ENCODE data around the gene OCRL.
A peak's percentile ranks its signal among the peaks of the same experiment; 100 is the strongest.
"Not testable (repeated sequence)": the region's sequence is repeated elsewhere in the genome, so short reads cannot be mapped to it uniquely, and the experiment has no call there.

OCRL gene

DNA sequence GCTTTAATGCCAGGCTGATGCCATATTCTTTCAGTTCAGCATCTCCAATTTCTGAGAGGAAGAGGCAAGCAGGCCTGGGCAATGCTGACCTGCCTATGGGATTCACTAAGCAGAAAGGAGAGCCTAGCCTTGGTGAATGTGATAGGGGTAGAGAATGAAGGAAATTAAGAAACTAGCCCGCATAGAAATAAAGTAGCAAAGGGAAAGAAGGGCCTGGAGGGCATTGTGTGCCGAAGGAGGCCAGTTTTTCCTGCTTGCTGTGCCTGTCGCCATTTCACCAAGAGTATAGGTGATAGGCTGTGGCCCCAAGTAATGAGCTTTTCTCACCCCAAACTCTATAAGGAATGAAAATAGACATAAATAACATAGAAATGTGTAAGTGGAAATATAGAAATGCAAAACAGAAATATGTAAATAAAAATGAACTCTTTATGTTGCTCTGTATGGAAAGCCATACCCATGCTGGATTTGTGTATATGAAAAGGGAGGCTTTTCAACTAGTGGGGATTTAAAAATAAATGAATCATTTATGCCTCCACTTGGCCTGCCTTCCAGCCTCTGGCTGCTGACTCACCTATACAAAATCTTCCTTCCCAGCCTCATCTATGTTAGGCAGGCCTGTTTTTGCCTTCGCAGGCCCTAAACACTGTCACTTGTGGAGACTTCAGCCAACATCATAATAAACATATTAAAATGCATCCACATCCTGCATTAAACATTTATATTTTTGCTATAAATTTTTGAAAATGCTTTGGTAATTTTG lies 5.1 kb upstream of the OCRL start:
- no peak for DNase-seq (ENCODE audit: low read depth)

DNA sequence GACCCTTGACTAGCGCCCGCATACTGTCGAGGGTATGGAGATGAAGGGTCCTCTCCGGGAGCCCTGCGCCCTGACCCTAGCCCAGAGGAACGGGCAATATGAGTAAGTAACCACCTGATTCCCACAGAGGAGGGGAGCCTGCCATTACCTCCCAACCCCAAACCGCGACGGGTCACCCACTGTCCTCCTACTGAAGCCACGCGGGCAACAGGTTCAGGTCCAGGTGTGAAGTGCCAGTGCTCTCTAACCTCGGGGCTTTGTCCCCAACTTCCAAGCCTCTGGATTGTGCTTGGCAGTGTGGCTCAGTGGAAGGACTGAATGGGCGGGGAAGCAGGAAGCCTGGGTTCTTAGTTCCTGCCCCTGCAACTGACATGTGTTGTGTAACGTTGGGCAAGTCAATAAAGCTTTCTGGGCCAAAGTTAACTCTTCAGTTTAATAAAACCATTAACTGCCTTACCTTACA lies 694 bp downstream of the OCRL start:
- DNase-seq (ENCODE audit: low read depth), result no peak

DNA sequence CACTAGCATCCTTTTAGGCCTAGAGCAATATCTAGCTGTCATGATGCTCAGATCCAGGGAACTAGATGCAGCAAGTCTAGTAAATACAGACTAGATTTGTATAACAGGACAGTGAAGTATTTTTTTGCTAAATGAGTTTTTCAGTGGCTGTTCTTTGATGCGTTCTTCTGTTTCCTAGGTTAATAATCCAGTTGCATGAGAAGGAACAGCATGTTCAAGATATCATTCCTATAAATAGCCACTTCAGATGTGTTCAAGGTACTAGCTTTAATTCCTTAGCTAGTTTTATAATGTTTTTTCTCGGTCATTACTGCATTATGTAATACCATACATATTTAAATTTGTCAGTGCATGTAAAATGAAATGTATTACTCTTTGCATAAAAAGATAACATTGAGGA lies 4.7 kb downstream of the OCRL start:
- no peak for DNase-seq (ENCODE audit: low read depth)

DNA sequence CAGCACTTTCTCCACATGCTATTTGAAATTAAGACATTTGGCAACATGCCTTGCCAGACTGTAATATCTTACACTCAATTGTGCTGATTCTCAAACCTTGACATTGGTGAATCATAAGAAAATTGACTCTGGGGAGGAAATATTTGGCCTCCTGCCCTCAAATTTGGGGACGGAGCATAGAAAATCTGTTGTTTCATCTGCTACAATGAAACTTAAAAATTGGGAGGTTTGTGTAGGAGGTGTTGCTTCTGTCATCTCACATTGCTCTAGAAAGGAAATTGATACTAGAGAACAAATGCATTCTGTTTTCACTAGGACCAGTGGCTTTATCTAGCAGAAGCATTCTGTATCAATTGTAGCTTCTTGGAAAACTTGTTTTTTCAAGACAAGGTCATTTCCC lies 5.3 kb downstream of the OCRL start:
- no peak for DNase-seq (ENCODE audit: low read depth)

DNA sequence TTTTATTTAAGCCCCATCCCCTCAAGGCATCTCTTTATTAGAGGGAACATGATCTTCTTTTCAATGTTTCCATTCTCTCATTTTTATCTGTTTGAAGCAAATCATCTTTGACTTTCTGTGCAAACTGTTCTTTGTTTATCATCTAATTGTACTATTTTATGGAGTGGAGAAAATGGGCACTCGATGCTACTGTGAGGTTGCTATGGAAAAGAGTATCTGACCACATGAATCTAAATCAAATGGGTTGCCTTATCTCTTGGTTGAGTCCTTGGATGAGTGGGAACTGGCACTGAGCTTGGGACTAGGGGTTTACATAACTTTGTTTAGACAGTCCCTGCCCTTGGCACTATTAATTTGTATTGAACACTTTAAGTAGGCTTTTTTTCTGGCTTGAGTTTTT lies 9.1 kb downstream of the OCRL start:
- DNase-seq (ENCODE audit: low read depth), result no peak

DNA sequence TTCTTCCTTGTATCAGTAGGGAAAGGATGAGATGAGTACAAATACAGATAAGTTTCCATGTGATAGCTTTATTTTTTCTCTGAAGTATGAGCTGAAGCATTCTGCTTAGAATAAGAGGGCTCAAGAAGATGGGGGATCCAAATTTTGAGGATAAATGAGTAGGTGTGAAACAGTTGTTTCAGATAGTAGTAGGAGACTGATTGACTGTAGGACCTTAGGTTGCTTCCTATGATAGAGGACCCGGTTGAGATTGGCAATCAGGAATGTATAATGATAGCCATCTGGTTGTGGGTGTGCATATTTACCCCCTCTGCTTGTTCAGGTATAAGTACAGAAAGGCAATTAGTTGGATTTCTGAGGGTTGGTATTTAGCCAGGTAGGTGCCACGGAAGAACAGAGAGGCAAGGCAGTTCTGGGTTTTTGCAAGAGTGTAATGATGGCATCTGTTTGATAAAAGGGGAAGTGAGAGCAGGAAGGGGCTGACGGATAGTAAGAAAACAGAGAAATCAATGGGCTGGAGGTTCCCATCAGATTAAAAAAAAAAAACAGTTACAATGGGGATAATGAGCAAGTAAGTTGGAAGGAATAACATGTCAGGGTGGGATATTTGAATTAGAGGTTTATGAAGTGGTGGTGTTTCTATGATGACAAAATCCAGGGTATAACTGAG lies 13.7 kb downstream of the OCRL start:
- no peak for DNase-seq (ENCODE audit: low read depth)

DNA sequence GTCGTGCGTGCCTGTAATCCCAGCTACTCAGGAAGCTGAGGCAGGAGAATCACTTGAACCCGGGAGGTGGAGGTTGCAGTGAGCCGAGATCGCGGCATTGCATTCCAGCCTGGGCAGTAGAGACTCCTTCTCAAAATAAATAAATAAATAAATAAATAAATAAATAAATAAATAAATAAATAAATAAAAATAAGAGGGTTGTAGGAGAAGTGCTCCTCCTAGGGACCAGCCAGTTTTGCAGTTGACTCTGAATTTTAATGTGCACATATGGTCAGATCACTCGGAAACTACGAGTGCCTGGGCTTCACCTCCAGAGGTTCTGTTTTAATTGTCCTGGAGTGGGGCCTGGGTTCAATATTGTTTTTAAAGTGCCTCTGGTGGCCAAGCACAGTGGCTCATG lies 14.8 kb downstream of the OCRL start:
- DNase-seq (ENCODE audit: low read depth), result not testable (repeated sequence)

DNA sequence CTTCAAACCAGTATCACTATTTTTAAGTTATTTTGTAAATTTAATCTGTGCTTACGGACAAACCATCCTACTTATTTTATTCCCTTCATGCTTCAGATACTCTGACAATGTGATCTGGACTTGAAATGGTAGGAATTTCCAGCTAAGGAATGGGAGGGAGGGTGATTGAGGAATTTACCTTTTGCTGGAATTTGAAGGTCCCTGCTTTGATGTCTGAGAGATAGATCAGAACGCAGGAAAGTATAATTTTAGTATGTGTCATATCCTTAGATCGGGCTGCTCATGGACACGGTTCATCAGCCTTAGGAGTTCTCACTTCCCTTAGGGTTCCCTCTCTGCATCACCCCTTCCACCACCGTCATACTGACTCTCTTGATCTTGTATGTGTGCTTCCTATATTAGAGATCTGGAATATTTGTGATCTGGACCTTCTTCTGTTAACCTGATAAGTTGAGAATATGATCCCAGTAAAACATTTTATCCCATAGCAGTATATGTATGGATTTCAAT lies 16.8 kb downstream of the OCRL start:
- no peak for DNase-seq (ENCODE audit: low read depth)

DNA sequence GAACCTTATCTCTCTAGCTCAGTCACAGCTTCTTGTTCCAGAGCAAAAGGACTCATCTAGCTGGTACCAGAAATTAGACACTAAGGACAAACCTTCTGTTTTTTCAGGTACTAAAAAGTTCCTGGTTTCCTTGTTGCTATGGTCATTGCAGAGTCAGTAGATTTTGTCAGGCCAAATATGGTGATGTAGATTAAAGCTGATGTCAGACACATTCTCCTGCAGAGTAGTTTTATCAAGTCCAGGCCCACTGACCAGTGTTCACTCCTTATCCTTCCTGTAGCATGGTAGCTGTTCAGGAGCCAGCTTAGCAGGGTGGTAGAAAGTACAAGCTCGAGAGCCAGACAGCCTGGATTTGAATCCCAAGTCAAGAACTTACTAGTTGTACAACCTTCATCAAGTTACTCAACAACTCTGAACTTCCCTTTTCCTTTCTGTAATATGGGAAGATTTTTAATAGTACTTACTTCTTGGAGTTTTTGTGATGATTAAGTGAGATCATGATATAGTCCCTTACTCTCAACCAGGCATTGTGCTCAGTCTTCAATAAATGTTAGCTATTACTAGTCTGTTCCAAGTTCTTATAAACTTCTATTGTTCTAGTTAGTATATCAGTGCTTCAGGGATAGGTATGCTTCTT lies 17.9 kb downstream of the OCRL start:
- DNase-seq (ENCODE audit: low read depth), result no peak

DNA sequence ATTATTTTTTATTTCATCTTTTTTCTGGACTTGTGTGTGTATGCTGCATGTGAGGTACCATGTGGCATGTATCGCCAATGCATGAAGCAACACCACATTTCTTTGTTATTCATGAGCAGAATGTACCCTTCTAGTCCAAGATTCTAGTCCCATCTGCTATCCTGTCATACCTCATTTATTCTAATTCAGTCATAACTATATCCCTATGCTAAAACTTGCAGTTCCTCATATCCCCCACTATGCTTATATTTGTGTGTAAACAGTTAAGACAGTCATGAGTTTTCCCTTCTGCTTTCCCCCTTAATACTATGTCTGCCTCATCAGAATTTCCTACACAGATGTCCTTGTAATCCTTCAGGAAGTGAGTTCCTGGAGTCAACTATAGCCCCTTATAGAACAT lies 19.7 kb downstream of the OCRL start:
- no peak for DNase-seq (ENCODE audit: low read depth)

DNA sequence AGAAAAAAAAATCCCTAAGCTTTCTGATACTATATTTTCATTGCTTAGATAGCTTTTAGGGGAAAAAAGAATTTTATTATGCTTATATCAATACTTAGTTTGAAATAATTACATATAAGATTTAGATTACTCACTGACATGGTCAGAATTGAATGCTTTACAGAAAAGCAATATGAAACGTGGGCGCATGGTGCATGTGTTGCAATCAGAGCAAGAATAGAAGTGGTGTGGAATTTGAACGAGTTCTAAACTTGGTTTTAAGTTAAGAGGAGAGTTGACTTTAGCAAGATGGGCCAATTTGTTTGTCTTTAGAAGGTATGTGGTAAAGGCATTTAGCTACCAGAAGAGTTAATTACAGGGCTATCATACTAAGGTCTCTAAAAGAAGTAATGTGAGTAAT lies 21.4 kb downstream of the OCRL start:
- DNase-seq (ENCODE audit: low read depth), result no peak

DNA sequence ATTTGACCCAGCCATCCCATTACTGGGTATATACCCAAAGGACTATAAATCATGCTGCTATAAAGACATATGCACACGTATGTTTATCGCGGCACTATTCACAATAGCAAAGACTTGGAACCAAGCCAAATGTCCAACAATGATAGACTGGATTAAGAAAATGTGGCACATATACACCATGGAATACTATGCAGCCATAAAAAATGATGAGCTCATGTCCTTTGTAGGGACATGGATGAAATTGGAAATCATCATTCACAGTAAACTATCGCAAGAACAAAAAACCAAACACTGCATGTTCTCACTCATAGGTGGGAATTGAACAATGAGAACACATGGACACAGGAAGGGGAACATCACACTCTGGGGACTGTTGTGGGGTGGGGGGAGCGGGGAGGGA lies 24.3 kb downstream of the OCRL start:
- DNase-seq (ENCODE audit: low read depth), result not testable (repeated sequence)

DNA sequence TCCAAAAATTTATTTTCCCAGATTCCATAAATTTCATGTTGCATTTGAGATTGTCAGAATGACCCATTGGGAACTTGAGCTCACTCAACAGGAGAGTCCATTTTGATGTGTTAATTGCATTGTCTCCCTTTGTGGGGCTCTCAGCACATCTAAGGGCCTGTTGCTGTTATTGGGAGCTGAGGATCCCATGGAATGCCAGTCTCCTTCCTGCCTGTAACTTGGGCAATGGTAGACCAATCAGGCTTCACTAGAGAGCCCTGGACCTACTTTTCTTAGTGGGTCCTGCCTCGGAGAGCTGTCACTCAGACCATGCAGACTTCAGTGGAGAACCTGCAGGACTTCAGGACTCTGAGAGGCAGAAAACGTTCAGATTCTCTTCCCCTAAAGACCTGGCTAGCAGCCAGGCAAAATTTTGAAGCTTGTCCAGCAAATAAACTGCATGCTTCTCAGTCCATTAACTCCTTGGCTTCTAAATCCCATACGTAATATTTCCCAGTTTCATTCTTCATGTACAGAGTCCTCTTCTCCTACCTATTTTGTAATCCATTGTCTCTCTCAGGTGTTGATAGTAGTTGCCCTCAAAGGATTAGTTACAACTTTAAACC lies 25.1 kb downstream of the OCRL start:
- no peak for DNase-seq (ENCODE audit: low read depth)

DNA sequence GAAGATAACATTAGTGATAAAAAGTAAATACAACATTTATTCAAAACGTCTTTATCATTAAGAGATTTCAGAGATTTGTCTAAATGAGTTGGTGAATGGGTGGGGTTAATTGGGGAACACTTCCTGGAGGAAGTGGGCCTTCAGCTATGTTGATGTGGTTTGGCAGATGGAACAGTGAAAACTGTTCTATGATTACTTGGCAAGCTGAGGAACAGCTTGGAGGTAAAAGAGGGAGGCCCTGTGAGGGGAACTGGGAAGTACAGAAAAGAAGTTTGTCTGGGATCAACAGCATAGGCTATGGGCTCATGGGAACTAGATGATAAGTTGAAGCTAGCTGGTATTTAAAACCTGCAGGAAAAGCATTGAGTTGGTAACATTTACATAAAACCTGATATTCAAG lies 26.0 kb downstream of the OCRL start:
- no peak for DNase-seq (ENCODE audit: low read depth)

DNA sequence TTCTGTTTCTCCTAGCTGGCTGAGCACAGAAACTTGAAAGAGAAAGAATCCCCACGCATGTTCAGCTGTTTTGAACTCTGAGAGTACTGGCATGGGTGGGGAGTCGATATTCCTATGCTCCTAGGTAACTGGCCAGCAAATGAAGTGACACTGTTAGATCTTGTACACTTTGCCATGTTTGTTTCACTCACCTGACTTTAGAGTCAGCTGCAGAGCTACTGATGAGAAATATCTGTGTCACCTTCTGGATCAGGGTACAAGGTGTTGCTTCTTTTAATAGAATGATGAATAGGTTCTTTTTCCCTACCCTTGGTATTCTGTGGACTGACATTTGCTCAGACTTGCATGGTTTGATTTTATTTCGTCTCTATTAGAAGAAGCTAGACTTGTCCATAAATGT lies 28.3 kb downstream of the OCRL start:
- no peak for DNase-seq (ENCODE audit: low read depth)

DNA sequence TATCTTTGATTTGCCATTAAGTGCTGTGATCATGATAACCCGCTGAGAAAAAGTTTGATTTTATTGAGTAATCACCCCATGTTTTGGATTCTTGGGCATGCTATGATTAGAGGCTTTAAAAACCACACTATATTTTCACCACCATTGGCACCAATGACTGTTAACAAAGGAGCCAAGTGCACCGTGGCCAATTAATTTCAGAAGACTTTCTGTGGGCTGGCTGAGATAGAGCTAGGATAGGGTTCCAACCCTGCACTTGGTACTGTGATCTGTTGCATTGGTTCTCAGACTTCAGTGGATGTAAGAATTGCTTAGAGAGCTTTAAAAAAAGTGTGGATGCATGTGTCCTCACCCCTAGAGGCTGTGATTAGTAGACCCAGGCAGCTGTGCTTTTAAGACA lies 32.4 kb downstream of the OCRL start:
- DNase-seq (ENCODE audit: low read depth), result no peak

DNA sequence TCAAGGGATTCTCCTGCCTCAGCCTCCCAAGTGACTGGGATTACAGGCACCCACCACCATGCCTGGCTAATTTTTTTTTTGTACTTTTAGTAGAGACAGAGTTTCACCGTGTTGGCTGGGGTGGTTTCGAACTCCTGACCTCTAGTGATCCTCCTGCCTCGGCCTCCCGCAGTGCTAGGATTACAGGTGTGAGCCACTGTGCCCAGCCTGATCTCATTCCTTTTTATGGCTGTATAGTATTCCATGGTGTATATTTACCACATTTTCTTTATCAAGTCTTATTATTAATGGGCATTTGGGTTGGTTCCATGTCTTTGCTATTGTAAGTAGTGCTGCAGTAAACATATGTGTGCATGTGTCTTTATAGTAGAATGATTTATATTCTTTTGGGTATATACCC lies 33.6 kb downstream of the OCRL start:
- not testable (repeated sequence) for DNase-seq (ENCODE audit: low read depth)

DNA sequence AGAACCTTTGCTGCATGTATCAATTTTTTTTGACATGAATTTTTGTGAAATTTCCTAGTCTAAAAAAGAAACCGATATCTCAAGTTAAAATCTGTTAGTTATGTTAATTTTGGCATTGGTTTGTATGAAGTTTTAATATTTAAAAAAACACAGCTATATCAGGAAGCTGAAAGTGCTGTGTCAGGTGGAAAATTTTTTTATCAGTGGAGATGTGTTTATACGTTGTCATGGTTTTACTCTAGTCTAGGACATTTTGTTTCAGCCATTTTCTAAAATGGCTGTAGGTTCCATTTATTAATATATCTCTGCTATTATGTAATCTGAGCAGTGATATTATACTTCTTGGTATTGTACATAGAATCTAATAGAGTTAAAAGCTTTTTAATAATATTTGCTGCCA lies 34.2 kb downstream of the OCRL start:
- DNase-seq (ENCODE audit: low read depth), result no peak

DNA sequence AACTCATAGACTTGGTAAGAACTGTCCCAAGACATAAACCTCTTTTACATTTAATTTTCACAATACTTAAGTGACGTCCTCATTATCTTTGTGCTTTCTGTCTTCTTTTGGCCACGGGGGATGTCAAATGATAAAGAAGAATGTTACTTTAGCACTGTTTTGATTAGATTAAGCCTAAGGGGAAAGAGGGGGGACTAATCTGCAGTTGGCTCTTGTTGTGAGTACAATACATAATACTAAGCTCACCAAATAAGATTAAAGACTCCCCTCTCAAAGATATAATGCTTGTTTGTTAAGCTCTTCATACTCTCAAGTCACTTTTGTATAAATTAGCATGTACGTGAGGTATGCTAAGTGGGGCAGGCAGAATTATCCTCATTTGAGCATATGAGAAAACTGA lies 36.5 kb downstream of the OCRL start:
- no peak for DNase-seq (ENCODE audit: low read depth)

DNA sequence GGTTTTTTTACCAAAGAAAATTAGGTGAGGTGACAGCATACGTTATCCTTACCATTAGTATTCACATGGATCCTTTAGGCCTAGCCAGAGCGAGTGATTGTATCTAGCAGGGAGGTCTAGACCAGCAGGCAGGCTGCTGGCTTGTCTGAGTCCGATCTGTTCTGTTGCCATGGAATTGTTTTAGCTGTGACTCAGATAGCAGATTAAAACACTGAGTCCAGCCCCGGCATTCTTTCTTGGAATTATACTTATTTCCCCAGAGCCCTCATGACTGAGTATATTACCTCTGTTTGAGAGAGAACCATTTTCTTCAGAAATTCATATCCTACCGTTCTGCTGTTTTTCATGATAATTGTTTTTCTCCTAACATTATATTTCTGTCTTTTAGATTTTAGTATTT lies 37.4 kb downstream of the OCRL start:
- DNase-seq (ENCODE audit: low read depth), result peak; percentile 3

DNA sequence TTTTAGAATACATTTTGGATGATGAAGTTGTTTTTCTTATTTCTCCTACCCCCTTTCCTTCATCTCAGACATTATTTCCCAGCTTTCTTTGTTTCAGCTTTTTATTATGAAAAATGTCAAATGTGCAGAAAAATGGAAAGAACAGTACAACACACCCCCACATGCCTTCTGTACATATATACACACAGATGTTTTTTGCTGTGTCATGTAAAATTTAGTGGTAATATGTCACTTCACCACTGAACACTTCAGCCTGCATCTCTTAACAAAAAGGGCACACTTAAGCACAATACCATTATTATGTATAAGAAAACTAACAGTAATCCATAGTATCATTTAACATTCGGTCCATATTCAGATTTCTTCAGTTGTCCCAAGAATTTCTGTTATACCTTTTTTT lies 37.8 kb downstream of the OCRL start:
- no peak for DNase-seq (ENCODE audit: low read depth)

DNA sequence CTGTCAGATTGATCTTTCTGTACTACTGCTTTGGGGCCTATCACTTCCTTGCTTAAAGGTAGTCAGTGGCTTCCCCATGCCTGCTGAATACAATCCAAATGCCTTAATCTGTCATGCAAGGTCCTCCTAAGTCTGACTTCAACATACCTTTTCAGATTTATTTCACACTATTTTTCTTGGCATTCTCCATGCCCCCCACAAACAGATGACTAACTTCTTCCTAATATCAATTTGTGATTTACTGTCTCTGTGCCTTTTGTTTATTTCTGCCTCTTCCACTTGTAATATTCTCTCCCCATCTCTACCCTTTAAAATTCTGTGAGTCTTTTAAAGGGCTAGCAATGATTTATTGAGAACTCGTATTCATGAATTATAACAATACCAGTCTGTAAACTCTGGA lies 41.8 kb downstream of the OCRL start:
- DNase-seq (ENCODE audit: low read depth), result no peak

DNA sequence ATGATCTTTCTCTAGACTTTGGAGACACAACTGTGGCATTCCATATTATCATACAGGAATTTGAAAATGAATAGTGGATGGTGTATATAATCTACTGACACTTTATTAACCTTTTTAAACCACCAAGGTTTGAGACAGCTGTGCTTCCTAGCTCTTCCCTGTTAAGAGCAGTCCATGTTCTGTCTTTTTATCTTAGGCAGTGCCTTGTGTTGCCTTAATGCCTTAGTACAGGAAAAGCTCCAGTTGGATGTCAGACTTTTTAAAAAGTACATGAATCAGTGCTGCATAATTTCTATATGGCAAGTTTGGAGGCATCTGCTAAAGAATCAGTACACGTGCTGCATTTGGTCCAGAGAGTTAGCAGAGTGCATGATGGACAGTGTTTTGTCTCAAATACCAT lies 45.1 kb downstream of the OCRL start:
- no peak for DNase-seq (ENCODE audit: low read depth)

Measured in HS-27A (cell line).